COLO668 (cell line): ENCODE data around the gene TBKBP1.
A peak's percentile ranks its signal among the peaks of the same experiment; 100 is the strongest.
"Not testable (repeated sequence)": the region's sequence is repeated elsewhere in the genome, so short reads cannot be mapped to it uniquely, and the experiment has no call there.

Source experiments
- DNase-seq: peaks from one replicate; lab custom pipeline; 2025; ENCODE audit not compliant: unreplicated experiment; lab: John Stamatoyannopoulos, UW

Gene TBKBP1

DNA sequence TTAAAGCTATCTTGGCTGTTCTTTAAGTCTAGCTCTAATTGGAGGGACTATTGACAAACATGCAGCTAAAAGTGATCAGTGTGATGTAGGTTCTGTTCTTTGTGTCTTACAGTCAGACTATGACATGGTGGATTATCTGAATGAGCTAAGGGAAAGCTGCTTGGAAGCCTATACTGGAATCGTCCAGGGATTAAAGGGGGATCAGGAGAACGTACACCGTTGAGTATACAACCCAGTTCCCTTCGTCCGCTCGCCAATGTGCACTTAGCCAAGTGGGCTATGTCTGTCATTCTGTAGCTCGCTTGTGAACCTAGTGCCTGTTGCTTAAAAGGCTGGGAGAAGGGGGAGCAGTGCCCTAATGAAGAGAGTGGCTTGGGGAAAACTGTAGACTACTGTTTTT, 15.8 kb upstream of the TBKBP1 start:
- DNase-seq = no peak

GRCh38 chr17:47682138-47682537, 11.8 kb upstream of the TBKBP1 start:
- no peak for DNase-seq

GRCh38 chr17:47682727-47683126, 11.2 kb upstream of the TBKBP1 start:
- DNase-seq = not testable (repeated sequence)

GRCh38 chr17:47684025-47684424, 9.9 kb upstream of the TBKBP1 start:
- no peak for DNase-seq

DNA sequence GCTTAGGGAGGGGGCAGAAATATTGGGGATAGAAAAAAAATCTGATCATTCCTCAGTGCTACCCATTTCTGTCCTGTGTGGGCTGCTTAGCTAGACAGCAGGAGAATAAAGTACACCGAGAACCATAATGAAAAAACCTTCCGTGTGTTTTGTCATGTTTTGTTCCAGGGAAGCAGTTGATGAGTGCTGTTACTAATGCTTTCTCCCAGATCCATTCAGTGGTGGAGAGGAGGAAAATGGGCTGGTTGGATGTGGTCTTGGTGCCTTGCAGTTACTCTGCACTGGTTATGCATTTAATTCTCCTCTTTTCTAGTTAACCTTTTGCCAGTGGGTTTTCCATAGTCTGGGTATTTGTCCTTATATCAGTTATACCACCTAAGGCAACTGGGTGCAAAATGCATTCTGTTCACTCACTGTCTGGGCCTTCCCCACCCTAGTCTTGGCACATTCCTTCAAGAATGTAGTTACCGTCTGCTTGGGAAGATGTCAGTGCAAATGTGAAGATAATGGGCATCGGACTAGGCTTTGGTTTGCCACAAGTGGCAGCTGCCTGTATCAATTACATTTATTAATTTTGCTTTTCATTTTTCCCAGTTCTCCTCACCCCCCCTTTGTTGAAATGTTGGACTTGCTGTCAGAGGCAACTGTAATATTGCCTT, 9.3 kb upstream of the TBKBP1 start:
- no peak for DNase-seq

DNA sequence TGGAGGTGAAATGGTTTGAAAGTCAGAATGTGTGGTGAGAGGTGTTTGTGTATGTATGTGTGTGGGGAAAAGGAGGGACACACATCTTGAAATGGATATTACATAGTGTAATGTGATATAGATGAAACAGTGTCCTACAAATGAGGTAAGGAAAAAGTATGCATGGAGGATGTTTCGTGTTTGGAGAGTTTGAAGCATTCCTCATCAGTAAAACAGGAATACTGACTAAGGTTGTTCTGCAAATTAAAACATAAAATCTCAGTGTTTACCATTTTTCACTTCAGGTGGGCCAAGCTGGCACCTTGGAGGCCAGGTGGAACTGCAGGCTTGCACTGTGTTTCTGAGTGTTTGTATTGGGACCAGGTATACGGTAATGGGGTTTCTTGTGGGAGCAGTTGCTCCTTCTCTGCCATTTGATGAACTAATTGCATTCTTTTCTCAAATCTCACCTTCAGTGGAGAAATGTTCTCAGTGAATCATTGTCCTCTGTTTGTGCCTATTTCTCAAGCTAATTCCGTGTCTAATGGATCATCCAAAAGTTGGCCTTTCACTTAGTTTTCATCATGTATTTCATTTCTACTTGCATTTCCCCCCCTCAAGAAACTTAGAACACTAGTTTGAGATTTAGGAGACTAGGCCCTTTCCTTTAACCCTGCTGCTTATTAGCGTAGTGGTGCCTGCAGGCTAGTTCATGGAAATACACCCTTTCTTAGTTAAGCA, 8.2 kb upstream of the TBKBP1 start:
- no peak for DNase-seq

- DNase-seq = no peak
Measured at GRCh38 chr17:47686276-47686635, 7.7 kb upstream of the TBKBP1 start.

DNA sequence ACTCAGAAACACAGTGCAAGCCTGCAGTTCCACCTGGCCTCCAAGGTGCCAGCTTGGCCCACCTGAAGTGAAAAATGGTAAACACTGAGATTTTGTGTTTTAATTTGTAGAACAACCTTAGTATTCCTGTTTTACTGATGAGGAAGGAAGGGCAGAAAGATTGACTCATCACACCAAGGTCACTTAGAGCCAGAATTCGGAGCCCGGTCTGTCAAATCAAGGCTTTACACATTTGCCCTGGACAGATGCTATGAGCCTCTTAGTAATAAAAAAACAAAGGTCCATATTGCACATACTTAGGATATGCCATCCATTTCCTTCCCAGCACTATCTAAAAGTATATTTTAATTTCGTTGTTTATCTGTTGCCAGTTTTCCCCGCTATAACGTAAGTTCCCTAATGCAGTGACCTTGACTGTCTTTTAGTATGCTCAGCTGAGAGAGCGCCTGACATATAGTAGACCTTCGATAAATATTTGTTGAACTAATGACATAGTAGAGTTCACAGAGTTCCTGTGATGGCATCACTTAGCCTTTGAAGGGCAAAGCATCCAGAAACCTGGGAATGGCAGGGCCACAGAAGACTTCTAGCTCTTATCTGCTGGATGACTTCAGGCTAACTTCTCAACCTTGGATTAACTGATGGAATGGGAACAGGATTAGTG, 7.2 kb upstream of the TBKBP1 start:
- no peak for DNase-seq

- no peak for DNase-seq
Measured at GRCh38 chr17:47687328-47687690, 6.7 kb upstream of the TBKBP1 start.

- peak; percentile 6 for DNase-seq
Measured at GRCh38 chr17:47687748-47688147, 6.2 kb upstream of the TBKBP1 start.

- no peak for DNase-seq
Measured at GRCh38 chr17:47690121-47690520, 3.8 kb upstream of the TBKBP1 start.

- DNase-seq = no peak
Measured at GRCh38 chr17:47692137-47692894, 1.6 kb upstream of the TBKBP1 start.

DNA sequence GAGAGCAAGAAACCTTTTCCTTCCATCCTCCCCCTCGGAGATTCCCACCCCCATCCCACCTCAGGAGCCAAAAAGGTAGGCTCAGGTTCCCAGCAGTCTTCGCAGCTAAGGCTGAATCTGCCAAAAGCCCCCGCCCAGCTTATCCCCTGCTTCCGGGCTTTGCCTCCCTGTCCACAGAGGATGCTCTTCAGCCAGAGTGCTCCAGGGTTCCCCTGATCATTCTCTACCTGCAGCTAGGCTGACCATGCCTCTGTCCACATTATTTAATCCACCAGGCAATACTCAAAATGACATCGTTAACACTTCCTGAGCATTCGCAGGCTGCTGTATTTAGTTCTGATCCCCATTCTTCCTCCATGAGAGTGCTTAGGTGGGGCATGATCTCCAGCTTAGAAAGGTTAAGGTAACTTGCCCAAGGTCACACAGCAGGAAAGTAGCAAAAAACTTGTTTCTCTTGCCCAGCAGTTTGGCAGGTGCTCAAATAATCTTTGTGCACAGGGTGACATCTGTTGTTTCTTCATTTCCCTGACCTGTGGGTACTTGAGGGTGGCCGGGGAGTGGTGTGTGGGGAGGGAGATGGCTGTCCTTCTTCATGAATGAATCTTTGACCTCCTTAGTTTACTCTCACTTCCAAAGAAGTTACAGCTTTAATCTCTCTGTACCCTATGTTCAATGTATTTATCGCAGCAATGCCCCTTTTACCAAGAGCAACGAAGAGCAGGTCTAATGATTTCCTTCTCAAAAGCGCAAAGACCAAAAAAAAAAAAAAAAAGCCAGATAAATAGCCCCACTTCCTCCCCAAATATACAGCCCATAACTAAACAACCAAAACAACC, 848 bp upstream of the TBKBP1 start:
- no peak for DNase-seq

- DNase-seq = no peak
Measured at GRCh38 chr17:47694581-47695428, 844 bp downstream of the TBKBP1 start.

GRCh38 chr17:47695429-47696376, 1.7 kb downstream of the TBKBP1 start:
- DNase-seq = no peak

DNA sequence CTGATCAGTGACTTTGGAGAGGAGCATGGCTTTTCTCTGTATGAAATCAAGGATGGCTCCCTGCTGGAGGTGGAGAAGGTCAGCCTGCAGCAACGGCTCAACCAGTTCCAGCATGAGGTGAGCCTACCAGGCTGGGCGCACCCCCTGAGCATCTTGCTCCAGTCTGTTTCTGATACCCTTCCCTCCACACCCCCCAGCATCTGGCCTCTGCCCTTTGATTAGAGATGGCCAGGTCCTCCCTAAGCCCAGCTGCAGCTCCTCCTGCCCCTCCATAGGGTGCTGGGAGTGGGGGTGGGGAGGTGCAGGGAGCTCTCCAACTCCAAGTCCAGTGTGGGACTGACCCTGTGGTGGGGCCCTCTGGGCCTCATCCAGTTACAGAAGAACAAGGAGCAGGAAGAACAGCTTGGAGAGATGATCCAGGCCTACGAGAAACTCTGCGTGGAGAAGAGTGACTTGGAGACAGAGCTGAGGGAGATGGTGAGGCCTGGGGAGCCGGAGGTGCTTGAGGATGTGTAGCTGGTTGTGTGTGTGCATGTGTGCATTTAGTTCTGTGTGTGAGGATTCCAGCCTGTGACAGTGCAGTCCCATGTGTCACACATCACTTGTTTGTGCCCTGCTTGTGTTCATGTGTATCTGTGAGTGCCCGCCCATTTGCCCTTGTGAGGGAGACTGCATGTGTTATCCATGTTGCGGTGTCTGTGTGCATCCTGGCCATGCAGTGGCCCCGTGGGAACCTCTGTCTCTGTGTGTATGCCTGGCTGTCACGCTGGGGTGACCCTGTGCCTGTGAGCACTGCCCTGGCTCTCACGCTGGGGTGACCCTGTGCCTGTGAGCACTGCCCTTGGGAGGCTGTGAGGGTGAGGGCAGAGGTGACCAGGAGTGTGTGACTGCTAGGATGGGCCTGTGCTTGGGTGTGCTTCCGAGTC, 3.0 kb downstream of the TBKBP1 start:
- no peak for DNase-seq

DNA sequence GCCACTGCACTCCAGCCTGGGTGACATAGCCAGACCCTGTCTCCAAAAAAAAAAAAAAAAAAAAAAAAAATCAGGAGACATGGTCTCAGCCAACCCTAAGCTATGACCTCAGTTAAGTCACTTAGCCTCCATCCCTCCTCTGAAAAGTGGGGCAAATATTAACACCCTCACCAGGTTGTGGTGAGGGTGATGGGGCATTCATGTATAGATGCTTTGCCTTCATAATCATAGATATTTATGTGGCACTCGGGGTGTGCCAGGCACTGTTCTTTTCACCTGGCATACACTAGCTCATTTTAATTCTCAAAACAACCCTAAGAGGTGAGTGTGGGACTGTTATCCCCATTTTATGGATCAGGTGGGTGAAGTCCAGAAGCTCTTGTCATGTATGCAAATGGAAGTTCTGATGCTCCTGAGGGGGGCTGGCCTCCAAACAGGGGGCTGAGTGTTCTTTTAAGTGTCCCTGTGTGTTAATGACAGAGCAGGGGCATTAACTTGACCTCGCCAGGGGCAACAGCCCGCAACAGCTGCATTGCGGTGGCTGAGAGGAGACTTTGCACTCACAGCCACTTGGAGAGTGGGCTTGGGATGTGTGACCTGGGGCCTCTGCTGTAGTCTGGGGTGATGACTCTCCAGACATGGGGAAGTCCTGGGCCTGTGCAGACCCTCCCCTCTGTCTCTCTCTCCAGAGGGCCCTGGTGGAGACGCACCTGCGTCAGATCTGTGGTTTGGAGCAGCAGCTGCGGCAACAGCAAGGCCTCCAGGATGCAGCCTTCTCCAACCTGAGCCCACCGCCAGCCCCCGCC, 4.1 kb downstream of the TBKBP1 start:
- no peak for DNase-seq
